G401.6 (cell line): ENCODE measurements around the gene XPNPEP1.

Source experiments
- FAIRE-seq: peaks from 2 replicates; lab custom pipeline; 2012; peaks lifted over from hg19 to GRCh38; lab: Jason Lieb, UNC

XPNPEP1 gene

GRCh38 chr10:109922976-109923921, at the start of gene XPNPEP1:
TSS of gene XPNPEP1 (minus strand) at chr10:109923511. CDS start at chr10:109923433, 78 bp downstream.
- FAIRE-seq = no peak

GRCh38 chr10:109972372-109973001, 49.2 kb upstream of the XPNPEP1 start:
- FAIRE-seq = no peak

DNA sequence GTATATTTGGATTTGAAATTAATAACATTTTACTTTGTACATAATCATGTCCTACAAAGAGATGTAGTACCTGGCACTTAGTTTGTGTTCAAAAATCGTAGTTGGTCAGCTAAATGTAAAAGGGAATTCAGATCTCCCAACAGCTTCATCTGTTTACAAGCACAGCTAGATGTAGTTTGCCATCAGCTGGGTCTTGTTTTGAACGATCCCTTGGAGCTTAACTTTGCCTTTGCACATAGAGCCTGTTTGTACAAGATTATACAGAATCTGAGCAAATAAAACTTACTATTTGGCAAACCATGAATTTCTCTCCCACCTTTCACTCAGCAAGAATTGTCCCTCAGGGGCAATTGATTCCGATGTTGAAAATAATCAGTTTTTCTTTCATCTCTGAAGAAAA, 48.3 kb upstream of the XPNPEP1 start:
- no peak for FAIRE-seq

DNA sequence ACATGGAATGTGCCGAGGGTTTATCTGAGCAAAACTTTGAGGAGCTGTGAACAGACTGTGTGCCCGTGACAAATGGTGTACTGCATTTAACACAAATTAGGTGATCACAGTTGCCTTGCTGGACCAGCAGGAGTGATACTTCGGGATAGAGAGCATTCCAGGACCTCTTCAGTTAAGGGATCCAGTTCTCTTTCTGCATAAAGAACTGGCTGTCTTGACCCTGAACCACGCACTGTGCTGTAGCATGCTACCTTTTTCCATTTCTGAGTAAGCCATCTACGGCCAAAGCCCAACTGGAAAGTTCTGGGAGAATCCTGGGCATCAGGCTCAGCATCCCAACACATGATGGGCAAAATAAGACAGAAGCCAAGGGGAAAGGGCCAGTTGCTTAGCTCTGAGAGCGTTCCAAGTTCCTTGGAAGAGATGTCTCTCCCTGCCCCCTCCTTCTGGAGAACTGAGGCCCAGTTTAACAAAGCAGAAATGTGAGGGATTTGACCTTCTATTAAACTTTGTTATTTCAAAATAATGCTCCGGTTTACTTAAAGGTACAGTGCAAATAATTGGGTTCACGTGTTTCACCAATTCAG, 46.5 kb upstream of the XPNPEP1 start:
- FAIRE-seq = no peak

DNA sequence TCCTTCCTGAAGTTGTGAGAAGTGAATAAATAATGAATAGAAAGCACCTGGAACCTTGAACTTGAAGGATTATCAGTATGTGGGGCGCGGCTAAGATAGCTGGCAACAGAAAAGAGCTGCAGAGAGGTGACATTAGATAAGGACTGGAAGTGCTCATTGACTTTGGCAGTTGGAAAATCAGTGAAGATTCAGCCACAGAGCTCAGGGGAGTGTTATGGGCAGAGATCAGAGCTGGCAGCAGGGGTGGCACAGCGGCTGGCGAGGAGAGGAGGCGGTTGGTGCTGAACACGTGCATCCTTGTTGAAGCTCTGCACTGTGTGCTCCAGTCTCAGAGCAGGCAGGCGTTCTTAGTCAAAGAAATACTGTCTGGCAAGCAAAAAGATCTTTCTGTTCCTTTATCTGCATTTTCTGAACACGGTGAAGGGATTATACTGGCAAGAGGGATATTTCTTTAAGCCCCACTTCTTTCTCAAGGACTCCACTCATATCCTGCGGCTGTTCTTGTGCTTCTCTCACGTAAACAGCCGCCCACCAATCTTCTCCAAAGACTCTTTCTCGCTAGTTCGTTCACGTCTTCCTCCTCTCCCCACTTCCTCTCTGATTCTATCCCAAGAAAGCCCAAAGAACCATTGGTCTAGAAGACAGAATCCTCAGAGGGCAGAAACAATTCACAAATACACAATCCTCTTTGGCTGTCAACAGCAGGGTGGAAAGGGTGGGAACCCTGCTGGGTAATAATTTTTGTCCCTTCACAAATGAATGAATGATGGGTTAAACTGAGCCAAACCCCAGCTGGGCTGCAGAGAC, 45.8 kb upstream of the XPNPEP1 start:
- FAIRE-seq = no peak

- no peak for FAIRE-seq
Observed at GRCh38 chr10:109967739-109968088, 44.4 kb upstream of the XPNPEP1 start.

GRCh38 chr10:109966961-109967738, 43.8 kb upstream of the XPNPEP1 start:
- FAIRE-seq = no peak

GRCh38 chr10:109964318-109964717, 41.0 kb upstream of the XPNPEP1 start:
- no peak for FAIRE-seq

DNA sequence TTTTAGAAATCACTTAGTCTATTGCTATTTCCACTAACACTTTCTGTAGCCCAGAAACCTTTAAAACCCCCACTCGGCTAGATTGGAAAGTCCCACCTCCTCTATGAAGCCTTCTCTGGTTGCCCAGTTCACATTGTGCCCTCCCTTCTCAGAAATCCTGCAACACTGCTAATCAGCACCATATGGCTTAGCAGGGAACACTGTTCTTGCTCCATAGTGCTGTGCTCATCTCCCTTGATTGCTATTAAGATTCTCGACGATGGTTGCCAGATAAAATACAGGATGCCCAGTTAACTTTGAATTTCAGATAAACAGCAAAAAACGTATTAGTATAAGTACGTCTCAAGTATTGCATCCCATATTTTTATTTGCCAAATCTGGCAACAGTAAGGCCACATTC, 40.1 kb upstream of the XPNPEP1 start:
- no peak for FAIRE-seq

DNA sequence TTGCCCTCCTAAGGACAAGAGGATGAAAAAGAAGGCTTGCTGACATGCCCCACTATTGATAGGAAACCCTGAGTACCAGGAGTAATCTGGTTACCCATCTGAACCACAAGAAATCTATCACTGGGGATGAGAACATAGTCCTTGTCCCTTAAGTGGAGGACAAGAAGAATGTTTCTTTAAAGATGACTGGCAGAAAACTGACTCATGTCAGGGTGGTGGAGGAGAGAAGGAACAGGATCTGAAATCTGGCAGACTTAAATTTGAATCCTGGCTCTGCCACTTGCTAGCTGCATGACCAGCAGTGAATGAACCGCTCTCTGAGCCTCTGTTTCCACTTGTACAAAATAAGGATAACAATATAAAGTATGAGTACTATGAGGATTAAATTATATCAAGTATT, 38.9 kb upstream of the XPNPEP1 start:
- FAIRE-seq = no peak

DNA sequence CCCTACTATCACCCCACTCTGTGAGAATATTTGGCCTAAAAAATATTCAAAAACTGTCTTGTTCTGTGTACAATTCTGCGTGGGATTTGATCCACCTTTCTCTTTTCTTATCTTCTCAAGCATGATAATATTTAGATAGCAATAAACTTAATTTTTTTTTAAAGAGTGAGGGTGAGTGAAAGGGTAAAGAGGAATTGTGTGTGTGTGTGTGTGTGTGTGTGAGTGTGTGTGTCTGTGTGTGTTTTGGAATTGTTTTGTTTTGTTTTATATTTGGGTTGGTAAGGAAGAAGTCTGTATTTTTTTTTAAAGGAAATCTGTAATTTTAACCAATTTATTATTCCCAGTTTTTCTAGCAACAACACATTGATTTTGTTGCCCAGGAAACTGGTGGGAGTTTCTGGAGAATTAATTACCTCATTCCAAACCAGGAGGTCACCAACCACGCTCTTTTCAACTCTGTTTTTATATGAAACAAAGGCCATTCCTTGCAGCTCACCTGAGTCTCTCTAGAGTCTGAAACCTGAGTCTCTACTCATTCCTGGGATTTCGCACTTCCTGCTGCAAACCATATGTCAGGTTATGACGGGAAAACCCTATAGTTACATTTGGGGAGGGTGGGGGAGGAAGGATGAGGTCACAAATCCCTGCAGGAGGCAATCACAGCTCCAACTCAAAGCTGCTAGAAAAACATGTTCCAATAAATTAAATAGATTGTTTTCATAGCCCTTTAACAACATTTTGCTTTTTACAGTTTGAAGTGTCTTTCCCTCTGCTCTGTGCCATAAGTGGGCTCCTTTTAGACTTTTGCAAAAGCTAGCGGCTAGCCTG, 38.1 kb upstream of the XPNPEP1 start:
- FAIRE-seq = no peak

DNA sequence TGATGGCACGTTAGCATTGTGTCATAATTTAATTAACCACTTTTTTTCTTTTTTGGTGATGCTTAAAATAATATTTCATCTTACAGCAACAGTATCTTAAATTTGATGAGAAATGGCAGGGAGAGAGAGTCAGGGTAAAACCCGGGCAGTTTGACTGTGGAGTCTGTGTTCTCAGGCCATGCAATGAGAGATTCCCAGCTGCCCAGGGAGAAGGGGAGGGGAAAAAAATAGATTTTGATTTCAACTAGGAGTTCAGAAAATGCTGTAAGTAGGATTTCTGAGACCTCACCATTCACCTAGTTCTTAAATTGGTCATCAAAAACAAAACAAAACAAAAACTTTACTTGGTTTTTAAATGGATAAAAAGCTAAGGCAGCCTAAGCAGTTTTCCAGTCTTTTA, 37.4 kb upstream of the XPNPEP1 start:
- no peak for FAIRE-seq

DNA sequence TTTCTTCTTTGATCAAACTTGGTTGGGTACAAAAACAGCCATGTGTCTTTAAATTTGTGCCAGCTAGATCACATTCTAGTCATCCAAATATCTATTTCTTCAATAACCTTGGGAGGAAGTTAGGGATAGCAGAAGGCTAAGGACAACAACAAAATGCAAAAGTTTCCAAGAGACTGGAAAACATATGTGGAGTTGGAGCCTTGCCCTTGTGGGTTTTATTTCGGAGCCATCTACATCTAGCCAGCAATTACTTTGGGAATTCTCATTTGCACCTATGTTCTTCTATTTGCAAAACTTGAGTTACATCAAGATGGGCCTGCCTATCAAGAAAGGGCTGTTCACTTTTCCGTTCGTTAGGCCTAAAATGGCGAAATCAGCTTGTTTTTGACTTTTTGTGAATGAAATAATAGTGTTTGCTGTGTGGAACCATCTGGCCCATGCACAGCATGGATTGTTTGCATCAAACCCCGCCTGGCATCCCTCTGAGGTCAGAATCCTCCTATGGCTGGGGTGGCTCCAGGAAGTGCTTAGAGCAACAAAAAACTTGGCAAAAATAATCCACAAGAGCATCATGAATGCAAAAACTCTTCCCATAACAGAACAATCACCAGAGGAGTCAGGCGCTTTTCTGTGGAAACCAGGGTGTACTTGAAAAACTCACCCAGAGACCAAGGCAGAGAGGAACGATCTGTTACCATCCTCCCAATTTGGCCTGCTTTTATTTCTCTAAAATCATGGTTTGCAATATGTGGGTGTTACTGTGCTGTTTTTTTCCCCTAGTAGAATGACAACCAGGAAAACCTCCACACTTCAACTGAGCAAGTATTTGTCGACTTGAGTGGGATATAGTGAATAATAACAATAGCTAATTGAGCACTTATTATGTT, 36.2 kb upstream of the XPNPEP1 start:
- FAIRE-seq = no peak

DNA sequence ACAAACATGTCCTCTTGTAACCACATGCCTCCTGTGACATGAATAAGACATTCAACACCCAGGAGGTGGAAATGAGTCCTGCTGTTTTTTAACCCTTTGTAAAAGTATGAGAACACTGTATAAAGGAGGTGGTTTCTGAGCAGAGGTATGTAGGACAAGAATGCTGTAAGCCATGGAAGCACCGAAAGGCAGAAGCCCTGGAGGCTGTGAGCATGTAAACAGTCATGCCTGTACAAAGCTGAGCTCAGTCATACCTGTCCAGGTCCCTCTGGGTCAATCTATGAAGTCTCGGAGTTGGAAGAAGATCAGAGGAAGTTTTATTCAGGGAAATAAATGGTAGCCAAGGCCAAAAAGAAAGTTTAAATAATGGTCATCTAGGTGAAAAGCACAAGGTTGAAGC, 34.7 kb upstream of the XPNPEP1 start:
- FAIRE-seq = no peak

DNA sequence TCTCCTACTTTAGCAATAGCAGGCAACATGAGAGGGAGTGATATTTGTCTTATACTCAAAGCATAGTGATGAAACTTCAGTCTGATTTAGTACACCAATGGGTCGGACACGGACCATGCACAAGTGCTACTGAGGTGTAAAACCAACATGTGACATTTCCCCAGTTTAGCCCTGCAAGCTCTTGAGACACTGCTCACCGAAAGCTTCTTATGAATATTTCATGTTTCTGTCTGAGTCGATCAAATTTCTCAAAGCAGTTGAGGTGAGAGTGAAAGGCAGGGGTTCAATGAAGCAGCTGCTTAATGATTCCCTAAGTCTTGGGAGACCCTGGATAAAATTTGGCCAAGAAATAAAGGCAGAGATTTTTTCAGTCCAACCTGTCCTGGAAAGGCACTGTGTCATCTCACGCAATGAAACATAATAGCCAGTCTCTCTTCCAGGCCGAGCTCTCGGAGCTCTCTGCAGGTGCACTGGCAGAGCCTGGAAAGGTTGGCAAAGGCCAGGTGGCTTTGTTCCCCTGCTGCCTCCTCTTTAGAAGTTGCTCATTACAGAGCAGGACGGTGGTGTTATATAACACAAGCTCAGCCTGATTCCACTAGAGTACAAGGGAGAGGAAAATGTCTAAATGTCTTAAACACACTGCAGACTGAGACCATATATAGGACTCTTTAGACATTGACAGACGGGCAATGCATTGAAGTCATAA, 33.9 kb upstream of the XPNPEP1 start:
- no peak for FAIRE-seq

GRCh38 chr10:109956454-109957091, 33.3 kb upstream of the XPNPEP1 start:
- FAIRE-seq = peak; percentile 60

GRCh38 chr10:109953766-109954165, 30.5 kb upstream of the XPNPEP1 start:
- FAIRE-seq = no peak

GRCh38 chr10:109952526-109952925, 29.2 kb upstream of the XPNPEP1 start:
- no peak for FAIRE-seq
